Superior temporal gyrus (tissue), 1 donor: ENCODE measurements around the gene PIAS2.

Experiments
- DNase-seq: peaks from one replicate; pipeline ENCODE4 v3.0.0-alpha.2; 2016; ENCODE audit errors: extremely low spot score

Gene PIAS2

DNA sequence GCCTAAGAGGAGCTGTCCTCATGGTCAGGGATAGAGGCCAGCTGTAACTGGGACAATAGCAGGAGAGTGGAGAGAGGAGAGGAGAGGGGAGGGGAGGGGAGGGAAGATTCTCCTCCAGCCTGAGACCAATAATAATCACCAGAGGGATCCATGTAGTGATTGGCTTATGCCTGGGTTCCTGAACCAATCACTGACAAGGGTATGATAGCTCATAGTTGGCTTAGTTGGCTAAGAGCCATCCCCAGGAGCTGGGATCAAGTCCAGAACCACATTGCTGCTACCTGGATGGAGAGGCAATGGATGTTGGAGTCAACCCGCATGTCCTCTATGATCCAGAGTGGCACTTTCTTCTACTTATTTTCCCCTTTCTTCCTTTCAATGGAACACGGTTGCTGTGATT lies 152.7 kb downstream of the PIAS2 start:
- no peak for DNase-seq

DNA sequence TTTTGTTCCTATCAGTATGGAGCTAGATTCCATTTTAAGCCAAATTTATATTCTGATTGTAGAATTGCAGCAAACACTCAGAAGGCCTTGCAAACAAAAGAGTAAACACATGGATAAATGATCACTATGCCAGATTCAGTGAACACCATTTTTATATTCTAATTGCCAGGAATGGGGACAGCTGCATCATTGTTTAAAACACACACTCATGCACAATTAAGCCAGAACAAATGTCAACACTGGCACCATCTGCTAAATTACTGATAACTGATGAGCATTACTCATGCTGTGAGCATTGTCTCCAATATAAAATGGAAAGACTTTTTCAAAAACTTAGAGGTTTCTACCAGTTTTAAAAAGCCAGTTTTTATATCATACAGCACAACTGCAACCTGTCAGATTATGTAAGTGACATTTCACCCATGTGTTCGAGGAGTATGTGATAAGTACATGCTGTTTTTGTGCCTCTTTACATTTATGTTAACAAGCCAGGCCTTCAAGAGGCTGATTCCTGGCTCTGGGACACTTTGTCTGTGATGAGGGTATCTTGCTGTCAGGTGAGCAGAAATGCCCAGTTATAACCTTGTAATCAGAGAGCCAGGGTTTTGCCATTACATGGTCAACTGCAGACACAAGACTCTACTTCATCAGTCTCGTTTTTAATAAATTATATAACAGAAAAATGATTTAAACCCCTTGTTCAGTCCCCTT lies 156.1 kb downstream of the PIAS2 start:
- DNase-seq, result peak; percentile 81

DNA sequence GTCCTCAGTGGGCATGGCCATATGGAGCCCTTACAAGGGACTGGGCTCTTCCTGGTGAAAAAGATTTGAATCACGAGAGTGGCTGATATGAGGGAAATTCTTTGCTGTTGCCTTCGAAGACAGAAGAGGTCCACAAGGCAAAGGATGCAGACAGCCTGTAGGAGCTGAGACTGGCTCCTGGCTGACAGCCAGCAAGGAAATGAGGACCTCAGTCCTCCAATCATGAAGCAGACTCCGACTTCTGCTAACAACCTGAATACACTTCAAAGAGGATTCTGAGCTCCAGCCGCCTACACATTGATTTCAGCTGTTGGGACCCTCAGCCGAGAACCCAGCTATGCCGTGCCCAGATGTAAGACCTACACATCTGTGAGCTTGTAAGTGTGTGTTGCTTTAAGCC lies 157.4 kb downstream of the PIAS2 start:
- no peak for DNase-seq

DNA sequence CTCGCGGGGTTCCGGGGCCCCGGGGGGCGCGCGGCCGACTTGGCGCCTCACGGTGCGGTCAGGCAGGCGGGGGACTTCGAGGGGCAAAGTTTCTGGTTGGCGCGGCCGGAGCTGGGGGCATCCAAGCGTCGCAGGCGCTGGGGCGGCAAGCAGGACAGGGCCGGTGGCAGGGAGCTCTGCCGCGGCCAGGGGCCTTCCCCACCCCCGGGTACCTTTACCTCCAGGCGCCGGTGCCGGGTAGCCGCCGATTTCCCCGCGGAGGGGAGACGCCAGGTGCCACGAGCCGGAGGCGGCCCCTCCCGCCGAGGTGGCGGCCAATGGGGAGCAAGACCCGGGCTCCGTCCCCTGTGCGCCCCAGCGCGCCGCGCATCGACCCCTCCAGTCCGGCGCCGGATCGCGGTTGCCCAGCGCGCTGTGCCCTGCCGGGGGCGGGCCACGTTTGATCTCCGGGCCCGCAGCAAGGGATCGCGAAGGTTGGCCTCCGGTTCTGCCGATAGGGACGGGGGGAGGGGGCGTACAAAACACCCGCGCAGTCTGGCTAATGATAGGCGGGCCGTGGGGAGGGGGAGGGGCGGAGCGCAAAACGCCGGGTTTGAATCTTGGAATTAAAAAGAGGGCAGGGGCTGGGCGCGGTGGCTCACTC lies 160.6 kb downstream of the PIAS2 start, which contains the start of gene ST8SIA5:
TSS of gene ST8SIA5 (minus strand) at position 495 of the 643 bp plus-strand sequence. CDS start 545 bp downstream, outside the sequence.
- no peak for DNase-seq

- no peak for DNase-seq
Observed at GRCh38 chr18:46756025-46756558, 161.2 kb downstream of the PIAS2 start.

DNA sequence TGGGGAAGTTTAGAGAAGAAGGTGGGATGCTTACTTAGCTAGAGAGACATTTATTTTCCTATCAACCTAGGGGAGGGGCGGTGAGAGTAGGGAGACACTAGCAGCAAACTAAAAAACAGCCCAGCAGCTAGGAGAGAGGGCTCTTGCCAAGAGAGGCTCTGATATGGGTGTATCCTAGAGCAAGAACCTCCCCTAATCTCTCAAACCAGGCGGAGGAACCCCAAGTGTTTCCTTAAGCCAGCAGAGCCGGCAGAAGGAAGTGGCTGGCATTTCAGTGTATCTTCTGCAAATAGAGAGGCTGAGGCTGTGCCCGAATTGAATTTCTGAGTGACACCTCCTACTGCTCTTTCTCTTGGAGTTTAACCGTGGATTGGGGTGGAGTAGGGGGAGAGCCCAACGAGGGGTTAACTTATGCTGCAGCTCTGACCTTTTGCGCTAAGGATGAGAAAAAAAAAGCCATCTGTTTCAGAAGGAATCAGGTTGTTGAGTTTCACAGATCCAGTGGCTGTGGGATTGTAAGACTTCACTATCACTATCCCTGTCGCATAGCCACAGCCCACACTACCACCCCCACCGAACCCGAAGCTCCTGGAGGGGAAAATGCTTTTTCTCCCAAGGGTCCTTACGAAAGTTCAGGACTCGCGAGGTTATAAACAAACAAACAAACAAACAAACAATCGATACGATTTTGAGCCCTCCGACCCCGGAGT lies 161.8 kb downstream of the PIAS2 start:
- DNase-seq, result peak; percentile 59

DNA sequence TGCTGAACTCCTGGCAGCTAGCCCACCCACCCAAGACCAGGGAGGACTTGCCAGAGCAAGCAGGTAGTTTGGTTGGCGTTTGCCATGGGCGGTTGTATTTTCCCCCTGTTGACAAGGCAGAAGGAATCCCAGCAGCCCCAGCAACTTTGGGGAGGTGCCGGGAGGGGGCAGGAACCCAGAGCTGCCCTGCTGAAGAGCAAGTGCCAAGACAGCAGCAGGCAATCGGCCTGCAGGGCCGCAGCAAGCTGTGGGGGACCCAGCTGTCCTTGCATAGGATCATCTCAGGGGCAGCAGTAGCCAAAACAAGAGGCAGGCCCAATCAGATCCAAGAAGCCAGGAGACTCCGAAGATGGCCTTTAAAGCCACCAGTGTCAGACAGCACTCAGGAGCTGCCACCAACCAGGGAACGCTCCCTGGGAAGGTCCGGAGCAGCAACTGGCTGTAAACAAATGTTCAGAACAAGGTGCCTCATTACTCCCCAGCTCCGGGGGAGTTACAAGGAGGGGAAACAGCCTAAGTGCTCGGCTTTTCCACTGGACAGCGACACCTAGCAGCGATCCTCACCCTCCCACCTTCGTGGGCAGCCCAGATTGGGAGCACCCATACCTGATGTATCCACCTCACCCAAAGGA lies 162.5 kb downstream of the PIAS2 start:
- DNase-seq, result peak; percentile 64

DNA sequence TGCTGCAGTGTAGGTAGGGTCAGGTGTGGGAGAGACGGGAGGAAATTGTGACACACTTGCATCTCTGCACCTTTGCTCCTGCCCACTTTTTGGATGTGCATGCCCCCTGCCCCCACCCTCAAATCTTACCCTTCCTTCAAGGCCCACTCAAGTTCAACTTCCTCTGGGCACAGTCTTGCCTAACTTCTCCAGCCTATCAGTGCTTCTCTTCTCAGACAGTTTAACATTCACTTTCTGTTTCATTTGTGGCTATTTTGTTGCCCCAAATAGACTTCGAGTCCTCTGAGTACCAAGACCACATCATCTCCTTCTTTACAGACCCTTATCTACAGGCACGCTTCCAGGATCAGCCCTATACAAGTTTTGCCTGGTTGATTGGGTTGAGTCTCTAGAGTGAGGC lies 163.1 kb downstream of the PIAS2 start:
- DNase-seq, result no peak
